Neural cell (in vitro differentiated cells): Measurements from ENCODE around the gene FAM53B.

Experiments
- CTCF ChIP-seq: fragments of 450-650 bp; IDR thresholded peaks from 2 replicates; pipeline ENCODE4 v1.5.1; 2014; ENCODE audit warnings: antibody characterized with exemption, mild to moderate bottlenecking, moderate library complexity; ENCODE audit not compliant: poor library complexity, severe bottlenecking
- EP300 ChIP-seq: fragments of 450-650 bp; conservative IDR thresholded peaks from 2 replicates; pipeline ENCODE4 v1.6.1; 2014; ENCODE audit warnings: antibody characterized with exemption, mild to moderate bottlenecking, moderate library complexity; ENCODE audit not compliant: poor library complexity, severe bottlenecking
- EZH2 ChIP-seq: fragments of 200-600, 300-800 bp; shearing (Covaris generic), sonication (generic); IDR thresholded peaks from 2 replicates; pipeline ENCODE4 v1.6.1; 2014; ENCODE audit warnings: antibody characterized with exemption, low read length, borderline replicate concordance, mild to moderate bottlenecking; ENCODE audit not compliant: insufficient read depth, poor library complexity, severe bottlenecking
- MXI1 ChIP-seq: fragments of 450-650 bp; conservative IDR thresholded peaks from 2 replicates; pipeline ENCODE4 v1.6.1; 2014; ENCODE audit warnings: antibody characterized with exemption, mild to moderate bottlenecking; ENCODE audit not compliant: poor library complexity, severe bottlenecking
- RAD21 ChIP-seq: fragments of 450-650 bp; conservative IDR thresholded peaks from 2 replicates; pipeline ENCODE4 v1.6.1; 2014; ENCODE audit warnings: antibody characterized with exemption, mild to moderate bottlenecking, moderate library complexity
- REST ChIP-seq: IDR thresholded peaks from 2 replicates; pipeline ENCODE4 v1.6.1; 2012; ENCODE audit warnings: borderline replicate concordance
- SMC3 ChIP-seq: fragments of 450-650 bp; conservative IDR thresholded peaks from 2 replicates; pipeline ENCODE4 v1.6.1; 2014; ENCODE audit warnings: antibody characterized with exemption, mild to moderate bottlenecking, moderate library complexity; ENCODE audit not compliant: poor library complexity
- TAF1 ChIP-seq: IDR thresholded peaks from 2 replicates; pipeline ENCODE4 v1.6.1; 2012; ENCODE audit warnings: low read depth

- TF ChIP-seq MXI1 (no peak), CTCF (no peak), RAD21 (no peak), EP300 (no peak), EZH2 (no peak), SMC3 (no peak), REST (no peak), TAF1 (no peak)
Measured at GRCh38 chr10:124666494-124666893, 77.7 kb downstream of the FAM53B start.
